Hippocampal formation (tissue), 2 donors: ENCODE measurements around the gene LBR.
"Not testable (repeated sequence)": the region's sequence is repeated elsewhere in the genome, so short reads cannot be mapped to it uniquely, and the experiment has no call there.

Source experiments
- DNase-seq, 2 donors: peaks; one replicate each; lab custom pipeline; 2025; lab: John Stamatoyannopoulos, UW

The LBR gene

GRCh38 chr1:225422795-225423517 lies 4.9 kb downstream of the LBR start:
- no peak for DNase-seq

GRCh38 chr1:225422031-225422605 lies 5.7 kb downstream of the LBR start:
- no peak for DNase-seq

GRCh38 chr1:225418598-225418997 lies 9.2 kb downstream of the LBR start:
- DNase-seq: no peak

- DNase-seq: no peak
These were observed 9.8 kb downstream of the LBR start for GRCh38 chr1:225418059-225418458.

GRCh38 chr1:225415967-225416745 lies 11.7 kb downstream of the LBR start:
- no peak for DNase-seq

GRCh38 chr1:225415307-225415706 lies 12.5 kb downstream of the LBR start:
- no peak for DNase-seq

- DNase-seq: no peak
These were observed 14.0 kb downstream of the LBR start for GRCh38 chr1:225413708-225414375.

- DNase-seq: no peak
These were observed 15.0 kb downstream of the LBR start for GRCh38 chr1:225412803-225413351.

GRCh38 chr1:225412321-225412720 lies 15.5 kb downstream of the LBR start:
- no peak for DNase-seq

GRCh38 chr1:225410036-225410435 lies 17.8 kb downstream of the LBR start:
- no peak for DNase-seq

GRCh38 chr1:225409051-225409450 lies 18.8 kb downstream of the LBR start:
- no peak for DNase-seq

- DNase-seq: no peak
These were observed 19.6 kb downstream of the LBR start for GRCh38 chr1:225408249-225408648.

GRCh38 chr1:225407755-225408154 lies 20.1 kb downstream of the LBR start:
- DNase-seq: no peak

GRCh38 chr1:225406976-225407725 lies 20.7 kb downstream of the LBR start:
- no peak for DNase-seq

- DNase-seq: no peak
These were observed 26.9 kb downstream of the LBR start for GRCh38 chr1:225400968-225401367.

GRCh38 chr1:225396357-225396756 lies 31.5 kb downstream of the LBR start:
- no peak for DNase-seq

GRCh38 chr1:225389843-225390242 lies 38.0 kb downstream of the LBR start:
- no peak for DNase-seq

GRCh38 chr1:225388372-225388771 lies 39.5 kb downstream of the LBR start:
- no peak for DNase-seq

- not testable (repeated sequence) for DNase-seq
These were observed 41.0 kb downstream of the LBR start for GRCh38 chr1:225386860-225387259.

GRCh38 chr1:225380691-225381090 lies 47.1 kb downstream of the LBR start:
- DNase-seq: no peak

GRCh38 chr1:225378880-225379279 lies 49.0 kb downstream of the LBR start:
- no peak for DNase-seq
